NT2/D1 (cell line): ENCODE results near the gene SCUBE3.

ENCODE experiments used
- DNase-seq: peaks from one replicate; pipeline ENCODE4 v3.0.0-alpha.2; 2011; ENCODE audit warnings: low read depth, low spot score
- H3K27me3 ChIP-seq: 2 replicates; pipeline ENCODE4 v1.6.0; 2011; ENCODE audit warnings: mild to moderate bottlenecking; ENCODE audit not compliant: insufficient read length, insufficient read depth
- H3K36me3 ChIP-seq: 2 replicates; pipeline ENCODE4 v1.6.1; 2011; ENCODE audit warnings: mild to moderate bottlenecking, low read length, mixed read lengths; ENCODE audit not compliant: insufficient read depth, insufficient read length
- H3K4me1 ChIP-seq: 2 replicates; pipeline ENCODE4 v1.5.1; 2011; ENCODE audit not compliant: insufficient read depth, insufficient read length
- H3K4me3 ChIP-seq: 2 replicates; pipeline ENCODE4 v1.5.1; 2011; ENCODE audit warnings: low read depth; ENCODE audit not compliant: insufficient read length
- H3K9ac ChIP-seq: 2 replicates; pipeline ENCODE4 v1.6.0; 2011; ENCODE audit warnings: low read depth; ENCODE audit not compliant: insufficient read length
- H3K9me3 ChIP-seq: 2 replicates; pipeline ENCODE4 v1.5.1; 2011; ENCODE audit warnings: mild to moderate bottlenecking, low read length; ENCODE audit not compliant: insufficient read depth
- SUZ12 ChIP-seq: IDR thresholded peaks from 2 replicates; pipeline ENCODE4 v1.6.1; 2011; ENCODE audit not compliant: insufficient read length, insufficient read depth; ENCODE audit errors: extremely low read depth
- YY1 ChIP-seq: IDR thresholded peaks from 2 replicates; pipeline ENCODE4 v1.6.1; 2011; ENCODE audit not compliant: insufficient read length, insufficient read depth
- ZNF274 ChIP-seq: IDR thresholded peaks from 2 replicates; pipeline ENCODE4 v1.6.1; 2011; ENCODE audit warnings: mild to moderate bottlenecking, low read depth, low read length

SCUBE3 gene

GRCh38 chr6:35295521-35296315 is 82.0 kb downstream of the SCUBE3 start:
- DNase-seq, result no peak
- TF ChIP-seq SUZ12 (no peak), ZNF274 (no peak), YY1 (no peak)
- no peaks in the 10 kb centered on the region for H3K9me3 ChIP-seq
- peaks cover 47% of the 10 kb centered on the region for H3K36me3 ChIP-seq
- no peak overlapping the region for H3K9ac ChIP-seq
- no peaks in the 10 kb centered on the region for H3K27me3 ChIP-seq
- H3K4me1 ChIP-seq, result peaks cover 3% of the 10 kb centered on the region
- H3K4me3 ChIP-seq, result no peak overlapping the region

DNA sequence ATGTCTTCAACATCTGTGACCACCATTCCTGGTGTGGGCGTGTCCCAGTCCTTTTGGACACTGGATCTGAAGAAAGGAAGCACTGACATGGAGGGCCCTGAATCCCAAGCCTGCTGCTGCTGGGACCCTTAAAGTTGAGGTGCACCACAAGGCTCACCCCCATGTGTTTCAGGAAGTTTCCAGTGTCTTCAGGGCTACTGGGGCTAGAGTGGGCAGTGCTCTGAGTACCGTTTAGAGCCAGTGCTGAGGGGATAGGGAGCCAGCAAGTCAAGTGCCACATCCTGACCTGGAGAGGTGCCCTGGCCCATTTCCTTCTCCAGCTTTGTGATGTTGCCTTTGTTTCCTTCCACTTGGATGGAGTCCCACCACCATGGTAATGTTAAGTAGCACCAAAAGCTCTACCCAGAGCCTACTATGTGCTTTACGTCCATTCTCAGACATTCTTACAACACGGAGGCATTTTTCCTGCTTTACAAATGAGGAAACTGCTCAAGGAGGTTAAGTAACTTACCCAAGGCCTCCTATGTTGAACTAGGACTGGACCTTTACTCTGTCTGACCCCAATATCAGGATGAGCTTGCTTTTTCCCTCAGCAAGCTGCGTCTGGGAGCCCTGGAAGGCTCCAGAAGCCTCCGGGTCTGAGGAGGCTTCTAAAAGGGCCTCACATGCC is 83.3 kb downstream of the SCUBE3 start:
- Histone ChIP-seq H3K4me1 (peaks cover 3% of the 10 kb centered on the region), H3K9ac (peak overlapping the region; percentile 50)

GRCh38 chr6:35297601-35298481 is 84.1 kb downstream of the SCUBE3 start, which contains the start of gene DEF6:
Gene DEF6 (plus strand): TSS chr6:35297818. CDS start chr6:35297857, 39 bp downstream.
- peaks cover 6% of the 10 kb centered on the region for H3K4me1 ChIP-seq
- H3K27me3 ChIP-seq, result no peaks in the 10 kb centered on the region
- H3K36me3 ChIP-seq, result peaks cover 29% of the 10 kb centered on the region
- H3K9me3 ChIP-seq, result no peaks in the 10 kb centered on the region
- peak within 1 kb of the TSS; percentile 47 for H3K4me3 ChIP-seq
- peak within 1 kb of the TSS; percentile 79 for H3K9ac ChIP-seq
- peak; percentile 80 for DNase-seq
- TF ChIP-seq ZNF274 (no peak), SUZ12 (no peak), YY1 (no peak)

More for the DNA sequence above, 83.3 kb downstream of the SCUBE3 start:
- TF ChIP-seq SUZ12 (no peak), YY1 (no peak), ZNF274 (no peak)
- H3K36me3 ChIP-seq, result peaks cover 34% of the 10 kb centered on the region
- no peaks in the 10 kb centered on the region for H3K9me3 ChIP-seq
- no peaks in the 10 kb centered on the region for H3K27me3 ChIP-seq
- DNase-seq, result no peak
- H3K4me3 ChIP-seq, result no peak overlapping the region

GRCh38 chr6:35298625-35299140 is 84.9 kb downstream of the SCUBE3 start:
- no peaks in the 10 kb centered on the region for H3K9me3 ChIP-seq
- no peak for DNase-seq
- H3K9ac ChIP-seq, result no peak overlapping the region
- no peak overlapping the region for H3K4me3 ChIP-seq
- H3K27me3 ChIP-seq, result no peaks in the 10 kb centered on the region
- peaks cover 21% of the 10 kb centered on the region for H3K36me3 ChIP-seq
- TF ChIP-seq ZNF274 (no peak), YY1 (no peak), SUZ12 (no peak)
- H3K4me1 ChIP-seq, result peaks cover 6% of the 10 kb centered on the region

- Histone ChIP-seq H3K36me3 (peaks cover 16% of the 10 kb centered on the region), H3K4me1 (peaks cover 6% of the 10 kb centered on the region), H3K9ac (no peak overlapping the region), H3K9me3 (no peaks in the 10 kb centered on the region), H3K4me3 (no peak overlapping the region), H3K27me3 (no peaks in the 10 kb centered on the region)
- TF ChIP-seq YY1, result no peak
- TF ChIP-seq ZNF274, result no peak
- no peak for TF ChIP-seq SUZ12
- no peak for DNase-seq
Observed at GRCh38 chr6:35299674-35300073, 85.9 kb downstream of the SCUBE3 start.

GRCh38 chr6:35300848-35301247 is 87.1 kb downstream of the SCUBE3 start:
- H3K4me1 ChIP-seq, result peaks cover 6% of the 10 kb centered on the region
- H3K4me3 ChIP-seq, result no peak overlapping the region
- no peak for DNase-seq
- peaks cover 7% of the 10 kb centered on the region for H3K36me3 ChIP-seq
- no peak overlapping the region for H3K9ac ChIP-seq
- no peaks in the 10 kb centered on the region for H3K9me3 ChIP-seq
- H3K27me3 ChIP-seq, result no peaks in the 10 kb centered on the region
- TF ChIP-seq YY1 (no peak), ZNF274 (no peak), SUZ12 (no peak)
